HepG2 (cell line): ENCODE results near the gene ACACB. TPM values are rescaled to one million over a fixed set of nuclear protein-coding genes. Genes with fewer than 3 reads are reported as not detected.
A peak's percentile ranks its signal among the peaks of the same experiment; 100 is the strongest.

ENCODE experiments used
- ATAC-seq: fragments of 200-7000 bp; cut with Tn5 transposase; 3 replicates; pipeline ENCODE4 v1.9.1; 2020; ENCODE audit warnings: mild to moderate bottlenecking, moderate library complexity
- BruUV-seq: library from RNA; stranded (reverse); fragments of 400-500 nt; replicated peaks from 2 replicates; lab custom pipeline; 2021; lab: Mats Ljungman, UMichigan
- CTCF ChIA-PET: fragments of 300-600 bp; formaldehyde crosslinking; extraction: SDS; loops from one replicate; lab custom pipeline; 2021; ENCODE audit warnings: low total read pairs, inconsistent platforms, low intra/inter-chr PET ratio; lab: Yijun Ruan, JAX
- POLR2A ChIA-PET: fragments of 350-600 bp; sonication (Branson Sonifier 250); formaldehyde crosslinking; loops from one replicate; lab custom pipeline; 2020; ENCODE audit warnings: antibody characterized with exemption, inconsistent platforms; lab: Yijun Ruan, JAX
- DNase-seq: peaks from one replicate; pipeline ENCODE4 v3.0.0-alpha.2; 2015; ENCODE audit warnings: low spot score
- FAIRE-seq: peaks from 3 replicates; lab custom pipeline; 2011; peaks lifted over from hg19 to GRCh38; lab: Jason Lieb, UNC
- H2AFZ ChIP-seq: one replicate; pipeline ENCODE4 v1.6.1; 2011; ENCODE audit warnings: low read length, inconsistent platforms
- H3K27ac ChIP-seq: fragments of 300-600 bp; 3 replicates; pipeline ENCODE4 v1.8.0; 2011; ENCODE audit warnings: mixed run types, mild to moderate bottlenecking, mixed read lengths, low read length, inconsistent platforms; ENCODE audit not compliant: insufficient read depth; ENCODE audit errors: extremely low read length
- H3K27me3 ChIP-seq, 2 experiments: fragments of 200-600 bp in 1 of 2; 2 replicates in 1 of 2; 3 replicates in 1 of 2; pipeline versions ENCODE4 v1.6.0 to v1.8.0; 2011; ENCODE audit warnings: low read length in 2 of 2, mild to moderate bottlenecking in 2 of 2, moderate library complexity in 2 of 2, inconsistent platforms in 1 of 2; ENCODE audit not compliant: insufficient read depth in 2 of 2, control insufficient read depth in 1 of 2
- H3K36me3 ChIP-seq, 2 experiments: fragments of 200-600 bp in 1 of 2; replicated peaks in 1 of 2; 2 replicates in 1 of 2; 3 replicates in 1 of 2; pipeline versions ENCODE4 v1.5.1 to v1.8.0; 2011; ENCODE audit warnings: low read length in 2 of 2, inconsistent platforms in 1 of 2; ENCODE audit not compliant: insufficient read depth in 2 of 2, control insufficient read depth in 1 of 2
- H3K4me1 ChIP-seq: 2 replicates; pipeline ENCODE4 v1.5.1; 2012; ENCODE audit warnings: low read length, inconsistent platforms; ENCODE audit not compliant: insufficient read depth
- H3K4me2 ChIP-seq: 2 replicates; pipeline ENCODE4 v1.6.0; 2011; ENCODE audit warnings: low read depth, low read length, inconsistent platforms
- H3K4me3 ChIP-seq, 3 experiments: fragments of 200-600 bp in 1 of 3; sonication (generic), shearing (Covaris generic) in 1 of 3; replicated peaks in 1 of 3; 2 replicates each; pipeline ENCODE4 v1.5.1; 2011 to 2016; ENCODE audit warnings: low read length in 3 of 3, inconsistent platforms in 2 of 3, low read depth in 2 of 3, mild to moderate bottlenecking in 2 of 3, control low read depth in 1 of 3, mixed read lengths in 1 of 3; ENCODE audit not compliant: insufficient read depth in 1 of 3
- H3K79me2 ChIP-seq: one replicate; pipeline ENCODE4 v1.6.1; 2011; ENCODE audit warnings: low read length, inconsistent platforms; ENCODE audit not compliant: insufficient read depth
- H3K9ac ChIP-seq: 2 replicates; pipeline ENCODE4 v1.6.0; 2011; ENCODE audit warnings: mild to moderate bottlenecking, low read depth, low read length, inconsistent platforms; ENCODE audit not compliant: insufficient read depth
- H3K9me3 ChIP-seq: 2 replicates; pipeline ENCODE4 v1.5.1; 2012; ENCODE audit warnings: mild to moderate bottlenecking, low read length
- H4K20me1 ChIP-seq: 2 replicates; pipeline ENCODE4 v1.6.0; 2011; ENCODE audit warnings: inconsistent platforms, mild to moderate bottlenecking, low read length, moderate library complexity; ENCODE audit not compliant: insufficient read depth
- ATRX ChIP-seq: sonication (generic); formaldehyde crosslinking; IDR thresholded peaks from 2 replicates; pipeline ENCODE4 v1.4.0; 2020; ENCODE audit warnings: missing genetic modification reagents, borderline replicate concordance
- BRF2 ChIP-seq: sonication (generic); formaldehyde crosslinking; IDR thresholded peaks from 2 replicates; pipeline ENCODE4 v1.8.1; 2022; ENCODE audit warnings: mild to moderate bottlenecking, missing genetic modification reagents
- CEBPZ ChIP-seq: IDR thresholded peaks from 2 replicates; pipeline ENCODE4 v1.6.1; 2012; ENCODE audit warnings: low read length, improper control_type of control experiment
- CREBL2 ChIP-seq: sonication (generic); formaldehyde crosslinking; IDR thresholded peaks from 2 replicates; pipeline ENCODE4 v1.8.1; 2023; ENCODE audit warnings: missing genetic modification reagents, mild to moderate bottlenecking, borderline replicate concordance
- ELF4 ChIP-seq: sonication (generic); formaldehyde crosslinking; IDR thresholded peaks from 2 replicates; pipeline ENCODE4 v1.5.0; 2020; ENCODE audit warnings: missing genetic modification reagents, mild to moderate bottlenecking, moderate library complexity, borderline replicate concordance
- PAWR ChIP-seq: sonication (generic); formaldehyde crosslinking; IDR thresholded peaks from 2 replicates; pipeline ENCODE4 v1.4.0; 2020; ENCODE audit warnings: missing genetic modification reagents, mild to moderate bottlenecking, borderline replicate concordance
- RBM22 ChIP-seq: fragments of 200-400 bp; formaldehyde crosslinking; optimal IDR thresholded peaks from 2 replicates; pipeline ENCODE3; 2017; ENCODE audit warnings: mild to moderate bottlenecking, low read length, moderate library complexity
- SMAD3 ChIP-seq: sonication (generic); formaldehyde crosslinking; IDR thresholded peaks from 2 replicates; pipeline ENCODE4 v1.4.0; 2020; ENCODE audit warnings: missing genetic modification reagents
- ZNF121 ChIP-seq: sonication (generic); formaldehyde crosslinking; IDR thresholded peaks from 2 replicates; pipeline ENCODE4 v1.5.0; 2020; ENCODE audit warnings: mild to moderate bottlenecking, missing genetic modification reagents
- ZNF432 ChIP-seq: sonication (generic); formaldehyde crosslinking; IDR thresholded peaks from 2 replicates; pipeline ENCODE4 v1.5.0; 2020; ENCODE audit warnings: missing genetic modification reagents, mild to moderate bottlenecking, borderline replicate concordance
- ZNF597 ChIP-seq: sonication (generic); formaldehyde crosslinking; IDR thresholded peaks from 2 replicates; pipeline ENCODE4 v1.5.0; 2020; ENCODE audit warnings: missing genetic modification reagents
- WGBS: methylation state at CpG from one replicate; pipeline ENCODE4 v1.1.6; 2017; ENCODE audit warnings: low lambda C conversion rate; 5-methylcytosine and 5-hydroxymethylcytosine counted together
- in situ Hi-C: cut with HindIII; loops from 2 replicates; pipeline ENCODE4 v1.10.0; 2017; ENCODE audit warnings: low pct_unique_long_range_greater_than_20kb; ENCODE audit not compliant: extremely low pct_ligation_motif_present
- intact Hi-C: fragments of 100-400 bp; cut with micrococcal nuclease; formaldehyde crosslinking; loops from one replicate; pipeline ENCODE4 v1.10.0; 2022; ENCODE audit not compliant: unreplicated experiment
- polyA plus RNA-seq, 8 experiments: library from polyadenylated mRNA; depleted of rRNA in 3 of 8; stranded (reverse) in 7 of 8; unstranded in 1 of 8; fragments of >200 nt; fragmentation: Illumina TruSeq in 4 of 8; extraction: Trizol in 4 of 8; gene quantifications; 2 replicates each; pipeline versions ENCODE4 v1.2.1 to v1.2.3, GENCODE V29; 2011 to 2016; ENCODE audit warnings: low read depth in 4 of 8, missing spikeins in 1 of 8, mixed read lengths in 1 of 8; ENCODE audit not compliant: insufficient read depth in 1 of 8
- total RNA-seq, 5 experiments: library from RNA; depleted of rRNA; stranded (reverse); fragments of >200 nt; fragmentation: Illumina TruSeq; extraction: Trizol; gene quantifications; 2 replicates each; pipeline ENCODE4 v1.2.3, GENCODE V29; 2016; ENCODE audit warnings: low read depth in 1 of 5

ACACB gene
- total and polyA plus RNA-seq, 2 of the 13 experiments (the other 11 are each of a cell fraction or from before 2014, with no cell fraction given): 6.2 to 8.6 TPM

GRCh38 chr12:109174468-109174867 lies 58.1 kb downstream of the ACACB start:
- CTCF ChIA-PET: no interaction called here
- in situ Hi-C loops: no loop called here
- 86% methylated on average over 1 of the region's 1 CpG for WGBS
- Histone ChIP-seq H3K4me1 (no peaks in the 10 kb centered on the region), H3K4me3 (no peak overlapping the region), H3K36me3 (peaks cover 4 to 27% of the 10 kb centered on the region in 2 experiments; a peak in 3 of 5 replicates), H3K9ac (no peak overlapping the region), H3K79me2 (no peaks in the 10 kb centered on the region), H3K27me3 (no peaks in the 10 kb centered on the region), H3K27ac (no peak overlapping the region), H4K20me1 (no peaks in the 10 kb centered on the region), H3K9me3 (no peaks in the 10 kb centered on the region), H2AFZ (no peak overlapping the region)
- BruUV-seq: no TSS peak
- no peak for ATAC-seq
- POLR2A ChIA-PET: no interaction called here
- DNase-seq: no peak
- FAIRE-seq: no peak
- TF ChIP-seq ZNF121 (CRISPR knock-in tag) (0 out of 2 replicates have a peak, but pooled peaks have one; percentile 22), CEBPZ (no peak)
- TF ChIP-seq, all 625 proteins: peak for 1
- H3K4me2 ChIP-seq: no peak overlapping the region
- intact Hi-C loops: no loop called here

GRCh38 chr12:109178532-109178931 lies 62.1 kb downstream of the ACACB start:
- Histone ChIP-seq H3K27me3 (no peaks in the 10 kb centered on the region), H3K4me1 (no peaks in the 10 kb centered on the region), H3K9me3 (no peaks in the 10 kb centered on the region), H3K79me2 (no peaks in the 10 kb centered on the region), H3K27ac (no peak overlapping the region), H3K4me3 (no peak overlapping the region), H2AFZ (no peak overlapping the region), H3K9ac (no peak overlapping the region), H3K36me3 (peaks cover 6 to 21% of the 10 kb centered on the region in 2 experiments; a peak in 3 of 5 replicates), H3K4me2 (no peak overlapping the region), H4K20me1 (no peaks in the 10 kb centered on the region)
- WGBS: 95% methylated on average over 6 of the region's 6 CpGs
- DNase-seq (no peak), FAIRE-seq (no peak), ATAC-seq (no peak)
- in situ Hi-C loops: no loop called here
- CTCF ChIA-PET: no interaction called here
- intact Hi-C loops: no loop called here
- POLR2A ChIA-PET: no interaction called here
- no TSS peak for BruUV-seq
- no peak for TF ChIP-seq RBM22
- TF ChIP-seq ZNF597: no peak
- TF ChIP-seq PAWR (CRISPR knock-in tag): no peak
- TF ChIP-seq ZNF432 (CRISPR knock-in tag): no peak
- TF ChIP-seq BRF2 (CRISPR knock-in tag): no peak
- TF ChIP-seq ELF4 (CRISPR knock-in tag): no peak
- no peak for TF ChIP-seq SMAD3 (CRISPR knock-in tag)
- no peak for TF ChIP-seq CREBL2 (CRISPR knock-in tag)
- TF ChIP-seq ATRX (CRISPR knock-in tag): no peak
